Stomach (tissue), 9 donors: Measurements from ENCODE around the gene MED13L. TPM values are rescaled to one million over a fixed set of nuclear protein-coding genes. Genes with fewer than 3 reads are reported as not detected.

Experiments
- DNase-seq, 2 donors: peaks; one replicate each; pipeline versions ENCODE4 v3.0.0 to v3.0.0-alpha.2; 2013 to 2019
- H3K27ac ChIP-seq, 5 donors: fragments of 200-600 bp in 4 of 5; sonication (generic) in 4 of 5; one replicate each; pipeline ENCODE4 v1.5.1; 2013 to 2019; ENCODE audit warnings: mild to moderate bottlenecking in 1 of 5, moderate library complexity in 1 of 5
- H3K27me3 ChIP-seq, 3 donors: fragments of 200-600 bp; sonication (generic); one replicate each; pipeline ENCODE4 v1.5.1; 2017 to 2019; ENCODE audit warnings: mixed run types in 1 of 3
- H3K36me3 ChIP-seq, 4 donors: fragments of 200-600 bp; sonication (generic); 1 replicate in 3 of 4; 2 replicates in 1 of 4; pipeline ENCODE4 v1.5.1; 2016 to 2019
- H3K4me1 ChIP-seq, 4 donors: fragments of 200-600 bp; sonication (generic); one replicate each; pipeline ENCODE4 v1.5.1; 2016 to 2019
- H3K4me3 ChIP-seq, 4 donors: fragments of 200-600 bp; sonication (generic) in 3 of 4; one replicate each; pipeline ENCODE4 v1.5.1; 2016 to 2019; ENCODE audit warnings: mild to moderate bottlenecking in 1 of 4
- H3K9me3 ChIP-seq, 4 donors: fragments of 200-600 bp; sonication (generic); one replicate each; pipeline ENCODE4 v1.5.1; 2016 to 2019
- CTCF ChIP-seq, 7 experiments: fragments of 450-650 bp in 4 of 7; fragments of 200-600 bp in 3 of 7; sonication (generic) in 3 of 7; IDR thresholded peaks; one replicate each; pipeline ENCODE4 v1.5.1; 2016 to 2019; ENCODE audit warnings: antibody characterized with exemption in 7 of 7, control low read depth in 2 of 7, mild to moderate bottlenecking in 1 of 7
- EP300 ChIP-seq: sonication (generic); formaldehyde crosslinking; IDR thresholded peaks from one replicate; pipeline ENCODE4 v1.6.1; 2017; ENCODE audit warnings: antibody characterized with exemption
- POLR2A ChIP-seq, 4 donors: fragments of 450-650 bp; IDR thresholded peaks; one replicate each; pipeline ENCODE4 v1.6.1; 2016; ENCODE audit warnings: antibody characterized with exemption in 4 of 4, control low read depth in 2 of 4, mild to moderate bottlenecking in 1 of 4, moderate library complexity in 1 of 4
- POLR2AphosphoS5 ChIP-seq, 3 donors: sonication (generic); formaldehyde crosslinking; IDR thresholded peaks; one replicate each; pipeline ENCODE4 v1.6.1; 2016; ENCODE audit warnings: antibody characterized with exemption in 3 of 3
- WGBS, 5 donors: extraction: QIAGEN DNeasy Blood & Tissue Kit in 3 of 5; methylation state at CpG; one replicate each; pipeline versions ENCODE4 v1.1.5 to v1.1.7; 2013 to 2018; 5-methylcytosine and 5-hydroxymethylcytosine counted together
- intact Hi-C: fragments of 100-400 bp; cut with DNase I; formaldehyde crosslinking; loops from one replicate; pipeline ENCODE4 v1.15.1; 2023; ENCODE audit warnings: low total_unique reads
- polyA plus RNA-seq, 3 donors: library from polyadenylated mRNA; stranded (reverse); fragments of 200-250 nt; gene quantifications; one replicate each; pipeline ENCODE4 v1.2.3, GENCODE V29; 2013
- total RNA-seq, 5 donors: library from RNA; depleted of rRNA; stranded (reverse); fragments of >200 nt; gene quantifications; one replicate each; pipeline versions ENCODE4 v1.1.0 to v1.2.3, GENCODE V29; 2014 to 2016
- donor health status: healthy with polysubstance abuse.
- donor health status: Bipolar disorder and iron deficiency.
- donor health status: healthy.

The MED13L gene
- total and polyA plus RNA-seq, 8 donors = 10.4 to 305 (median 72.7) TPM

- Histone ChIP-seq H3K27me3 (no peaks in the 10 kb centered on the region), H3K4me1 (peaks cover 0 to 75% (median 42%) of the 10 kb centered on the region in 4 donors), H3K36me3 (no peaks in the 10 kb centered on the region), H3K9me3 (no peaks in the 10 kb centered on the region), H3K27ac (no peak overlapping the region), H3K4me3 (no peak overlapping the region)
- 94 to 98% (median 96%) methylated on average over 3 of the region's 3 CpGs for WGBS, 5 donors
- DNase-seq = no peak
- intact Hi-C loops = no loop called here
- TF ChIP-seq POLR2AphosphoS5 (IDR thresholded peaks at IDR 0.05) = no peak
Observed at GRCh38 chr12:116070444-116070843, 207.0 kb downstream of the MED13L start.

GRCh38 chr12:116069943-116070342 is 207.6 kb downstream of the MED13L start:
- no peaks in the 10 kb centered on the region for H3K27me3 ChIP-seq
- H3K36me3 ChIP-seq = no peaks in the 10 kb centered on the region
- no peak overlapping the region for H3K4me3 ChIP-seq
- H3K27ac ChIP-seq = no peak overlapping the region
- H3K4me1 ChIP-seq = peaks cover 0 to 79% (median 44%) of the 10 kb centered on the region in 4 donors
- no peaks in the 10 kb centered on the region for H3K9me3 ChIP-seq
- no peak for TF ChIP-seq EP300
- no peak for TF ChIP-seq CTCF (IDR thresholded peaks at IDR 0.05)
- TF ChIP-seq POLR2AphosphoS5 (IDR thresholded peaks at IDR 0.05) = no peak
- no peak for TF ChIP-seq POLR2A (IDR thresholded peaks at IDR 0.05)
- no peak for DNase-seq
- intact Hi-C loops = no loop called here

GRCh38 chr12:116068853-116069252 is 208.6 kb downstream of the MED13L start:
- Histone ChIP-seq H3K27ac (no peak overlapping the region), H3K36me3 (no peaks in the 10 kb centered on the region), H3K4me3 (no peak overlapping the region), H3K4me1 (peaks cover 0 to 80% (median 45%) of the 10 kb centered on the region in 4 donors), H3K27me3 (no peaks in the 10 kb centered on the region), H3K9me3 (no peaks in the 10 kb centered on the region)
- 91 to 95% (median 92%) methylated on average over 9 of the region's 9 CpGs for WGBS, 5 donors
- no peak for DNase-seq
- TF ChIP-seq EP300 = no peak
- no peak for TF ChIP-seq POLR2A (IDR thresholded peaks at IDR 0.05)
- TF ChIP-seq POLR2AphosphoS5 (IDR thresholded peaks at IDR 0.05) = no peak
- no peak for TF ChIP-seq CTCF (IDR thresholded peaks at IDR 0.05)
- intact Hi-C loops = no loop called here

GRCh38 chr12:116068371-116068770 is 209.1 kb downstream of the MED13L start:
- intact Hi-C loops = no loop called here

More at GRCh38 chr12:116068371-116068770, 209.1 kb downstream of the MED13L start:
- no peaks in the 10 kb centered on the region for H3K27me3 ChIP-seq
- H3K4me3 ChIP-seq = no peak overlapping the region
- DNase-seq = no peak
- peak overlapping the region in 1 of 5 donors; percentile 2 for H3K27ac ChIP-seq
- peaks cover 0 to 85% (median 43%) of the 10 kb centered on the region in 4 donors for H3K4me1 ChIP-seq
- TF ChIP-seq EP300 (no peak), POLR2A (IDR thresholded peaks at IDR 0.05) (no peak), CTCF (IDR thresholded peaks at IDR 0.05) (no peak), POLR2AphosphoS5 (IDR thresholded peaks at IDR 0.05) (no peak)
- no peaks in the 10 kb centered on the region for H3K36me3 ChIP-seq
- H3K9me3 ChIP-seq = no peaks in the 10 kb centered on the region
